Kidney (tissue), 14 donors: ENCODE results near the gene SLC49A3. TPM values are rescaled to one million over a fixed set of nuclear protein-coding genes. Genes with fewer than 3 reads are reported as not detected.

Experiments
- DNase-seq, 5 donors: peaks; one replicate each; pipeline ENCODE4 v3.0.0-alpha.2; 2013 to 2020
- FAIRE-seq: peaks from 2 replicates; lab custom pipeline; 2012; peaks lifted over from hg19 to GRCh38; lab: Jason Lieb, UNC
- H3K27ac ChIP-seq, 2 donors: one replicate each; pipeline ENCODE4 v1.7.0; 2013; ENCODE audit warnings: low read depth in 2 of 2, low read length in 2 of 2, inconsistent platforms in 1 of 2
- H3K27me3 ChIP-seq: one replicate; pipeline ENCODE4 v1.7.1; 2013; ENCODE audit warnings: low read length, inconsistent platforms; ENCODE audit not compliant: control insufficient read depth, insufficient read depth
- H3K36me3 ChIP-seq, 3 donors: one replicate each; pipeline versions ENCODE4 v1.7.0 to v1.7.1; 2013; ENCODE audit warnings: low read length in 3 of 3, control low read depth in 1 of 3, inconsistent platforms in 1 of 3; ENCODE audit not compliant: insufficient read depth in 3 of 3, control insufficient read depth in 2 of 3
- H3K4me1 ChIP-seq, 3 donors: one replicate each; pipeline versions ENCODE4 v1.7.0 to v1.7.1; 2013; ENCODE audit warnings: low read length in 3 of 3, inconsistent platforms in 1 of 3, low read depth in 1 of 3; ENCODE audit not compliant: control insufficient read depth in 2 of 3, insufficient read depth in 2 of 3
- H3K4me3 ChIP-seq, 3 donors: one replicate each; pipeline versions ENCODE4 v1.7.0 to v1.8.1; 2013; ENCODE audit warnings: low read length in 3 of 3, control low read depth in 1 of 3, inconsistent platforms in 1 of 3
- H3K9ac ChIP-seq, 3 donors: one replicate each; pipeline versions ENCODE4 v1.7.0 to v1.7.1; 2013; ENCODE audit warnings: low read length in 3 of 3, control low read depth in 1 of 3, inconsistent platforms in 1 of 3
- H3K9me3 ChIP-seq, 3 donors: one replicate each; pipeline versions ENCODE4 v1.7.0 to v1.7.1; 2013; ENCODE audit warnings: low read length in 3 of 3, control low read depth in 1 of 3, inconsistent platforms in 1 of 3; ENCODE audit not compliant: control insufficient read depth in 2 of 3, insufficient read depth in 1 of 3
- intact Hi-C: fragments of 100-400 bp; cut with DNase I; formaldehyde crosslinking; loops from one replicate; pipeline ENCODE4 v1.11.1; 2022
- polyA plus RNA-seq: library from polyadenylated mRNA; stranded (reverse); fragments of 350-450 nt; fragmentation: Illumina TruSeq; extraction: RNeasy Lipid Tissue Mini Kit (QIAGEN cat#74804); gene quantifications from one replicate; pipeline ENCODE4 v1.2.3, GENCODE V29; 2014; ENCODE audit warnings: low read depth, low replicate concordance; ENCODE audit not compliant: insufficient read depth
- total RNA-seq: library from RNA; stranded (reverse); fragmentation: NEBNext Ultra II Directional; extraction: Animal tissue kit (Norgen Biotek cat#: 25700); gene quantifications from one replicate; pipeline ENCODE4 v1.2.1, GENCODE V29; 2021
- TF ChIP-seq, protein P1 (sequence below): IDR thresholded peaks from 3 replicates; pipeline ENCODE4 v1.5.1; 2012; ENCODE audit warnings: mild to moderate bottlenecking, moderate library complexity, borderline replicate concordance; ENCODE audit not compliant: insufficient read depth; ENCODE audit errors: extremely low read depth
- donor health status: control.
- donor health status: control.
- donor health status: control.
- donor health status: control.
- donor health status: control.
- donor health status: DM: yes; HTN: yes; CAD: no.
- donor health status: Normal renal cell carcinoma (clear cell type).

Gene SLC49A3
- total and polyA plus RNA-seq, 2 donors from 2014 or later: 12.6 to 18.2 TPM

- TF ChIP-seq, protein P1, sequence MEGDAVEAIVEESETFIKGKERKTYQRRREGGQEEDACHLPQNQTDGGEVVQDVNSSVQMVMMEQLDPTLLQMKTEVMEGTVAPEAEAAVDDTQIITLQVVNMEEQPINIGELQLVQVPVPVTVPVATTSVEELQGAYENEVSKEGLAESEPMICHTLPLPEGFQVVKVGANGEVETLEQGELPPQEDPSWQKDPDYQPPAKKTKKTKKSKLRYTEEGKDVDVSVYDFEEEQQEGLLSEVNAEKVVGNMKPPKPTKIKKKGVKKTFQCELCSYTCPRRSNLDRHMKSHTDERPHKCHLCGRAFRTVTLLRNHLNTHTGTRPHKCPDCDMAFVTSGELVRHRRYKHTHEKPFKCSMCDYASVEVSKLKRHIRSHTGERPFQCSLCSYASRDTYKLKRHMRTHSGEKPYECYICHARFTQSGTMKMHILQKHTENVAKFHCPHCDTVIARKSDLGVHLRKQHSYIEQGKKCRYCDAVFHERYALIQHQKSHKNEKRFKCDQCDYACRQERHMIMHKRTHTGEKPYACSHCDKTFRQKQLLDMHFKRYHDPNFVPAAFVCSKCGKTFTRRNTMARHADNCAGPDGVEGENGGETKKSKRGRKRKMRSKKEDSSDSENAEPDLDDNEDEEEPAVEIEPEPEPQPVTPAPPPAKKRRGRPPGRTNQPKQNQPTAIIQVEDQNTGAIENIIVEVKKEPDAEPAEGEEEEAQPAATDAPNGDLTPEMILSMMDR: no peak
- no peak overlapping the region for H3K4me3 ChIP-seq
- H3K9ac ChIP-seq: no peak overlapping the region
- intact Hi-C loops: no loop called here
- no peaks in the 10 kb centered on the region for H3K4me1 ChIP-seq
- DNase-seq (peak in 4 of 5 donors; percentile 61 to 73 (median 66)), FAIRE-seq (no peak)
- no peaks in the 10 kb centered on the region for H3K36me3 ChIP-seq
- H3K9me3 ChIP-seq: no peaks in the 10 kb centered on the region
- no peaks in the 10 kb centered on the region for H3K27me3 ChIP-seq
- H3K27ac ChIP-seq: no peak overlapping the region
Measured at GRCh38 chr4:650951-651883, 37.7 kb downstream of the SLC49A3 start.

GRCh38 chr4:650461-650860, 38.5 kb downstream of the SLC49A3 start:
- Histone ChIP-seq H3K27ac (no peak overlapping the region), H3K36me3 (no peaks in the 10 kb centered on the region), H3K9ac (no peak overlapping the region), H3K9me3 (no peaks in the 10 kb centered on the region), H3K4me1 (no peaks in the 10 kb centered on the region), H3K4me3 (no peak overlapping the region), H3K27me3 (no peaks in the 10 kb centered on the region)
- TF ChIP-seq, protein P1: no peak
- intact Hi-C loops: no loop called here
- FAIRE-seq (no peak), DNase-seq (peak in 2 of 5 donors; percentile 52 to 57)

DNA sequence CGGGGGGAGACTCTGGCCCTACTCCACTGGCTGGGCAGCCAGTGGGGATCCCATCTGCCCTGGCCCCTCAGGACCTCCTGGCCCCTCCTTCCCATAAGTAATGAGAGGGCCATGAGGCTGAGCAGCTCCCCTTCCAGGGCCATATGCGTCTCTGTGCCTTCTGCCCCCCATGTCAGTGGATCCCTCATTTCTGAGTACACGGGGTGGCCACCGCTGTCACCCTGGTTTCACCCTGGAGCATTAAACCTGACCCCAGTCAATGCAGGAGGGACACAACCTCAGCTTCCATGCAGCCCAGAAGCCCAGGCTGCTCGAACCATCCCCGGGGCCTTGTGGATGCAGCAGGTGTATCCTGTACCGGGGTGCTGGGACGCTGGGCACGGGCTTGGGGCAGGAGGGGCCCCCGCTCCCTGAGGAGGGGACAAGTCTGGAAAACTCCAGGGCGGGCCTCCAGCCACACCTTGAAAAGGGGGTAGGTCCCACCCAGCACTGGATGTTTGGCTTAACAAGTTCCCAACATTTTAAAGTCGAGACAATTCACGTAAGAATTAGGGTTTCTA, 39.1 kb downstream of the SLC49A3 start:
- DNase-seq (peak in 2 of 5 donors; percentile 46 to 58), FAIRE-seq (no peak)
- Histone ChIP-seq H3K9ac (no peak overlapping the region), H3K9me3 (no peaks in the 10 kb centered on the region), H3K36me3 (no peaks in the 10 kb centered on the region), H3K27ac (no peak overlapping the region), H3K4me1 (no peaks in the 10 kb centered on the region), H3K4me3 (no peak overlapping the region), H3K27me3 (no peaks in the 10 kb centered on the region)
- TF ChIP-seq, protein P1: no peak
- intact Hi-C loops: no loop called here
